Activated T-cell treated with anti-CD3 and anti-CD28 coated beads, Interleukin-2, amount 50 U/mL, for 72 hours (primary cell): ENCODE measurements around the gene TRDMT1. TPM values are rescaled to one million over a fixed set of nuclear protein-coding genes. Genes with fewer than 3 reads are reported as not detected.

Source experiments
- ATAC-seq, 2 donors: fragments of 150-1000 bp; cut with Tn5 transposase; replicated peaks in 1 of 2; 2 replicates each; pipeline ENCODE4 v1.10.0; 2021; ENCODE audit warnings: moderate library complexity in 2 of 2, mild to moderate bottlenecking in 1 of 2
- DNase-seq, 2 donors: peaks; one replicate each; pipeline ENCODE4 v3.0.0; 2021 to 2022; ENCODE audit warnings: mixed read lengths in 1 of 2
- H3K27ac Mint-ChIP-seq: one replicate; pipeline ENCODE4 v1.8.0; 2022; ENCODE audit warnings: mild to moderate bottlenecking, moderate library complexity, mixed read lengths
- H3K27me3 Mint-ChIP-seq: one replicate; pipeline ENCODE4 v1.8.0; 2022; ENCODE audit warnings: low read depth, mixed read lengths
- H3K36me3 Mint-ChIP-seq, 2 donors: one replicate each; pipeline ENCODE4 v1.8.0; 2022; ENCODE audit warnings: mixed read lengths in 2 of 2, mild to moderate bottlenecking in 1 of 2; ENCODE audit not compliant: insufficient read depth in 2 of 2
- H3K4me1 Mint-ChIP-seq: one replicate; pipeline ENCODE4 v1.8.0; 2022; ENCODE audit warnings: low read depth, mixed read lengths
- H3K4me3 Mint-ChIP-seq, 2 donors: one replicate each; pipeline ENCODE4 v1.8.0; 2022; ENCODE audit warnings: mild to moderate bottlenecking in 2 of 2, mixed read lengths in 2 of 2, moderate library complexity in 2 of 2
- H3K9me3 Mint-ChIP-seq, 2 donors: one replicate each; pipeline ENCODE4 v1.8.0; 2022; ENCODE audit warnings: mixed read lengths in 2 of 2
- total RNA-seq, 2 donors: library from RNA; stranded (reverse); gene quantifications; one replicate each; pipeline ENCODE4 v1.2.3, GENCODE V29; 2022

The TRDMT1 gene
- total RNA-seq, 2 donors from 2014 or later, result 5.5 to 8.7 TPM

- H3K27me3 Mint-ChIP-seq, result peaks cover 32% of the 10 kb centered on the region
- H3K9me3 Mint-ChIP-seq, result no peaks in the 10 kb centered on the region
- DNase-seq (peak; percentile 87 to 91), ATAC-seq (peak; percentile 61 to 68)
- peak within 1 kb of the TSS; percentile 91 to 97 for H3K4me3 Mint-ChIP-seq
- H3K4me1 Mint-ChIP-seq, result peaks cover 49% of the 10 kb centered on the region
- peak within 1 kb of the TSS; percentile 95 for H3K27ac Mint-ChIP-seq
- H3K36me3 Mint-ChIP-seq, result peaks cover 2 to 8% of the 10 kb centered on the region in 2 donors
These were observed 26.9 kb upstream of the TRDMT1 start, which contains the start of gene VIM for GRCh38 chr10:17228091-17229015. TSS of gene VIM (plus strand) at chr10:17228241. CDS start at chr10:17229423, 1,182 bp downstream.

- Mint-ChIP-seq H3K27me3 (peaks cover 36% of the 10 kb centered on the region), H3K36me3 (peaks cover 2 to 7% of the 10 kb centered on the region in 2 donors), H3K4me1 (peaks cover 47% of the 10 kb centered on the region), H3K27ac (peak overlapping the region; percentile 95), H3K4me3 (peak overlapping the region; percentile 91 to 97), H3K9me3 (no peaks in the 10 kb centered on the region)
- DNase-seq (peak; percentile 33 to 41), ATAC-seq (peak; percentile 38 to 41)
These were observed 26.1 kb upstream of the TRDMT1 start for GRCh38 chr10:17227367-17228090.

GRCh38 chr10:17226891-17227303 is 25.4 kb upstream of the TRDMT1 start:
- Mint-ChIP-seq H3K9me3 (no peaks in the 10 kb centered on the region), H3K4me3 (peak overlapping the region; percentile 91 to 97), H3K4me1 (peaks cover 40% of the 10 kb centered on the region), H3K36me3 (peaks cover 2% of the 10 kb centered on the region in 2 donors), H3K27me3 (peaks cover 36% of the 10 kb centered on the region), H3K27ac (peak overlapping the region; percentile 58)
- no peak for DNase-seq
- no peak for ATAC-seq

GRCh38 chr10:17225808-17226207 is 24.3 kb upstream of the TRDMT1 start:
- no peak for ATAC-seq
- no peak for DNase-seq
- no peak overlapping the region for H3K27ac Mint-ChIP-seq
- H3K4me3 Mint-ChIP-seq, result no peak overlapping the region
- peaks cover 33% of the 10 kb centered on the region for H3K4me1 Mint-ChIP-seq
- H3K36me3 Mint-ChIP-seq, result peaks cover 2% of the 10 kb centered on the region in 2 donors
- peaks cover 36% of the 10 kb centered on the region for H3K27me3 Mint-ChIP-seq
- H3K9me3 Mint-ChIP-seq, result no peaks in the 10 kb centered on the region

- ATAC-seq (no peak), DNase-seq (no peak)
- Mint-ChIP-seq H3K27me3 (peaks cover 36% of the 10 kb centered on the region), H3K27ac (no peak overlapping the region), H3K4me3 (no peak overlapping the region), H3K4me1 (peaks cover 42% of the 10 kb centered on the region), H3K36me3 (peaks cover 0 to 2% of the 10 kb centered on the region in 2 donors), H3K9me3 (peaks cover 0 to 3% of the 10 kb centered on the region in 2 donors)
These were observed 20.9 kb upstream of the TRDMT1 start for GRCh38 chr10:17222329-17222728.

GRCh38 chr10:17220652-17221100 is 19.2 kb upstream of the TRDMT1 start:
- no peak overlapping the region for H3K27ac Mint-ChIP-seq
- peaks cover 19% of the 10 kb centered on the region for H3K27me3 Mint-ChIP-seq
- no peak overlapping the region for H3K4me3 Mint-ChIP-seq
- H3K36me3 Mint-ChIP-seq, result peaks cover 2% of the 10 kb centered on the region in 2 donors
- H3K9me3 Mint-ChIP-seq, result peaks cover 0 to 3% of the 10 kb centered on the region in 2 donors
- H3K4me1 Mint-ChIP-seq, result peaks cover 42% of the 10 kb centered on the region
- ATAC-seq (no peak), DNase-seq (no peak)

GRCh38 chr10:17219024-17219423 is 17.6 kb upstream of the TRDMT1 start:
- Mint-ChIP-seq H3K27ac (no peak overlapping the region), H3K36me3 (peaks cover 2% of the 10 kb centered on the region in 2 donors), H3K9me3 (peaks cover 0 to 3% of the 10 kb centered on the region in 2 donors), H3K4me3 (no peak overlapping the region), H3K27me3 (peaks cover 11% of the 10 kb centered on the region), H3K4me1 (peaks cover 52% of the 10 kb centered on the region)
- no peak for DNase-seq
- ATAC-seq, result no peak

GRCh38 chr10:17217631-17218232 is 16.3 kb upstream of the TRDMT1 start:
- DNase-seq (no peak), ATAC-seq (peak; percentile 37 to 55)
- H3K4me1 Mint-ChIP-seq, result peaks cover 52% of the 10 kb centered on the region
- no peaks in the 10 kb centered on the region for H3K27me3 Mint-ChIP-seq
- peak overlapping the region; percentile 90 for H3K27ac Mint-ChIP-seq
- H3K4me3 Mint-ChIP-seq, result peak overlapping the region; percentile 49 to 71
- peaks cover 0 to 3% of the 10 kb centered on the region in 2 donors for H3K9me3 Mint-ChIP-seq
- peaks cover 2% of the 10 kb centered on the region in 2 donors for H3K36me3 Mint-ChIP-seq

- ATAC-seq (no peak), DNase-seq (no peak)
- Mint-ChIP-seq H3K9me3 (peaks cover 0 to 3% of the 10 kb centered on the region in 2 donors), H3K36me3 (peaks cover 2% of the 10 kb centered on the region in 2 donors), H3K4me3 (peak overlapping the region in 1 of 2 donors; percentile 88), H3K27ac (peak overlapping the region; percentile 99), H3K27me3 (no peaks in the 10 kb centered on the region), H3K4me1 (peaks cover 52% of the 10 kb centered on the region)
These were observed 15.5 kb upstream of the TRDMT1 start for GRCh38 chr10:17216901-17217395.

- Mint-ChIP-seq H3K9me3 (peaks cover 0 to 3% of the 10 kb centered on the region in 2 donors), H3K36me3 (peaks cover 2% of the 10 kb centered on the region in 2 donors), H3K27me3 (no peaks in the 10 kb centered on the region), H3K27ac (peak overlapping the region; percentile 99), H3K4me3 (peak overlapping the region; percentile 15 to 88), H3K4me1 (peaks cover 52% of the 10 kb centered on the region)
- DNase-seq (peak; percentile 40 to 49), ATAC-seq (peak; percentile 96 to 97)
These were observed 14.9 kb upstream of the TRDMT1 start for GRCh38 chr10:17216217-17216900.

GRCh38 chr10:17215782-17216122 is 14.3 kb upstream of the TRDMT1 start:
- Mint-ChIP-seq H3K4me1 (peaks cover 48% of the 10 kb centered on the region), H3K4me3 (peak overlapping the region in 1 of 2 donors; percentile 88), H3K27me3 (no peaks in the 10 kb centered on the region), H3K9me3 (peaks cover 0 to 3% of the 10 kb centered on the region in 2 donors), H3K27ac (peak overlapping the region; percentile 99), H3K36me3 (peaks cover 2% of the 10 kb centered on the region in 2 donors)
- no peak for DNase-seq
- ATAC-seq, result no peak
